Skeletal muscle satellite cell (primary cell): Measurements from ENCODE around the gene CEP41.
"Not testable (repeated sequence)": the region's sequence is repeated elsewhere in the genome, so short reads cannot be mapped to it uniquely, and the experiment has no call there.

Experiments used
- H3K27me3 ChIP-seq: 2 replicates; pipeline ENCODE4 v1.7.0; 2013; ENCODE audit warnings: low read length; ENCODE audit not compliant: control insufficient read depth, insufficient read depth
- H3K36me3 ChIP-seq: 2 replicates; pipeline ENCODE4 v1.7.0; 2013; ENCODE audit warnings: mild to moderate bottlenecking, control low read depth, low read length; ENCODE audit not compliant: insufficient read depth
- H3K4me1 ChIP-seq: 2 replicates; pipeline ENCODE4 v1.7.0; 2013; ENCODE audit warnings: low read length; ENCODE audit not compliant: control insufficient read depth, insufficient read depth
- H3K4me2 ChIP-seq: 2 replicates; pipeline ENCODE4 v1.7.0; 2013; ENCODE audit warnings: mild to moderate bottlenecking, low read length
- H3K4me3 ChIP-seq: 2 replicates; pipeline ENCODE4 v1.7.0; 2013; ENCODE audit warnings: low read length
- H3K9ac ChIP-seq: 2 replicates; pipeline ENCODE4 v1.7.0; 2013; ENCODE audit warnings: mild to moderate bottlenecking, low read depth, low read length, moderate library complexity
- H3K9me3 ChIP-seq: replicated peaks from 2 replicates; pipeline ENCODE4 v1.7.0; 2013; ENCODE audit warnings: mild to moderate bottlenecking, control low read depth, low read length

Gene CEP41

DNA sequence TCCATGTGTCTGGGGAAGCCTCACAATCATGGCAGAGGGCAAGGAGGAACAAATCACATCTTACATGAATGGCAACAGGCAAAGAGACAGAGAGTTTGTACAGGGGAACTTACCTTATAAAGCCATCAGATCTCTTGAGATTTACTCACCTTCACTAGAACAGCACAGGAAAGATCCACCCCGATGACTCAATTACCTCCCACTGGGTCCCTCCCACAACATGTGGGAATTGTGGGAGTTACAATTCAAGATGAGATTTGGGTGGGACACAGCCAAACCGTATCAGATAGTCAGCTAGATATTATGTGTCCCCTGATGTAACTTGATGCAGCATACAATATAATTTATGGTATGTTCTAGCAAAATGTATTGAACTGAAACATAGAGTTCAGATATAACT is 14.1 kb upstream of the CEP41 start:
- H3K36me3 ChIP-seq: no peaks in the 10 kb centered on the region
- no peak overlapping the region for H3K9ac ChIP-seq
- no peaks in the 10 kb centered on the region for H3K4me1 ChIP-seq
- no peaks in the 10 kb centered on the region for H3K9me3 ChIP-seq
- no peak overlapping the region for H3K4me2 ChIP-seq
- H3K27me3 ChIP-seq: peaks cover 14% of the 10 kb centered on the region
- no peak overlapping the region for H3K4me3 ChIP-seq

DNA sequence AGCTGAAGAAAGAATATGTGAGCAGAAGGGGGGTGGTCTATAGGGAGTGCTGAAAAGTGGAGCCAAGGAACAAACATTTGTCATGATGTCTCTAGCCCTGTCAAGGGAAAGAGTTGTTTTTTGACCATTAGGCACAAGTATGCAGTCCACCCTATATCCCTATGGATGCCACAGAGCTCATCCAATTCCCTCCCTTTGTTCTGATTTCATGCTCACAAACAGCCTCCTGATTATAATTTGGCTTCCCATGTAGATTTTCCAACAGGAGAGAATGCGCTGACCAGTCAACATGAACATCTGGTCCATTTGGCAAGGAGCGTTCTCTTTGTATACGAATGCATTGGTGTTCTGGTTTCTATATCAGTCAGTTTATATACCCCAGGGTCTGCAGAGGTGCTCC is 12.1 kb upstream of the CEP41 start:
- Histone ChIP-seq H3K9ac (no peak overlapping the region), H3K36me3 (no peaks in the 10 kb centered on the region), H3K4me3 (no peak overlapping the region), H3K9me3 (no peaks in the 10 kb centered on the region), H3K27me3 (peaks cover 14% of the 10 kb centered on the region), H3K4me1 (no peaks in the 10 kb centered on the region), H3K4me2 (no peak overlapping the region)

DNA sequence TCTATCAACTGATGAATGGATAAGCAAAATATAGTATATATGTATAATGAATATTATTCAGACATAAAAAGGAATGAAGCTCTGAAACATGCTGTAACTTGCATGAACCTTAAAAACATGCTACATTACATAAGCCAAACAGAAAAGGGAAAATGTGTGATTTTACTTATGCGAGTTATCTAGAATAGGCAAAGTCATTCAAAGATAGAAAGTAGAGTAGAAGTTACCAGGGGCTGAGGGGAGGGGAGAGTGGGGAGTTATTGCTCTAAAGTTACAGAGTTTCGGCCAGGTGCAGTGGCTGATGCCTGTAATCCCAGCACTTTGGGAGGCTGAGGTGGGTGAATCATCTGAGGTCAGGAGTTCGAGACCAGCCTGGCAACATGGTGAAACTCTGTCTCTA is 10.5 kb upstream of the CEP41 start:
- H3K9ac ChIP-seq, H3K36me3 ChIP-seq, H3K4me3 ChIP-seq, H3K4me2 ChIP-seq, H3K9me3 ChIP-seq, H3K4me1 ChIP-seq: not testable (repeated sequence)
- peaks cover 14% of the 10 kb centered on the region for H3K27me3 ChIP-seq

DNA sequence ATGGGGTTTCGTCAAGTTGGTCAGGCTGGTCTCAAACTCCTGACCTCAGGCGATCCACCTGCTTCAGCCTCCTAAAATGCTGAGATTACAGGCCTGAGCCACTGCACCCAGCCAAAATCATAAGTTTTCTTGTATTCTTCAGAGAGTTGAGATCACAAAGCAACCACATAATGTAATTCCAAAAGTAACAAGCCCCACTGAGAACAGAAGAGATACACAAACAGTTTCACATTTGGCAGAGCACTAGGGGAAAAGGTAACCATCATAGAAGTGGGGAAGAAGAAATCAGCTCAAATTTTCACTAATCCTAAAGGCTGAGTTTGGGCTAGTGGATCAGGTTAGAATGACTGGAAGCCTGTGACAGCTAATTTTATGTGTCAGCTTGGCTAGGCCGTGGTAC is 5.4 kb upstream of the CEP41 start:
- Histone ChIP-seq H3K9ac (no peak overlapping the region), H3K4me2 (no peak overlapping the region), H3K9me3 (no peaks in the 10 kb centered on the region), H3K4me1 (peaks cover 6% of the 10 kb centered on the region), H3K27me3 (no peaks in the 10 kb centered on the region), H3K36me3 (no peaks in the 10 kb centered on the region), H3K4me3 (no peak overlapping the region)

DNA sequence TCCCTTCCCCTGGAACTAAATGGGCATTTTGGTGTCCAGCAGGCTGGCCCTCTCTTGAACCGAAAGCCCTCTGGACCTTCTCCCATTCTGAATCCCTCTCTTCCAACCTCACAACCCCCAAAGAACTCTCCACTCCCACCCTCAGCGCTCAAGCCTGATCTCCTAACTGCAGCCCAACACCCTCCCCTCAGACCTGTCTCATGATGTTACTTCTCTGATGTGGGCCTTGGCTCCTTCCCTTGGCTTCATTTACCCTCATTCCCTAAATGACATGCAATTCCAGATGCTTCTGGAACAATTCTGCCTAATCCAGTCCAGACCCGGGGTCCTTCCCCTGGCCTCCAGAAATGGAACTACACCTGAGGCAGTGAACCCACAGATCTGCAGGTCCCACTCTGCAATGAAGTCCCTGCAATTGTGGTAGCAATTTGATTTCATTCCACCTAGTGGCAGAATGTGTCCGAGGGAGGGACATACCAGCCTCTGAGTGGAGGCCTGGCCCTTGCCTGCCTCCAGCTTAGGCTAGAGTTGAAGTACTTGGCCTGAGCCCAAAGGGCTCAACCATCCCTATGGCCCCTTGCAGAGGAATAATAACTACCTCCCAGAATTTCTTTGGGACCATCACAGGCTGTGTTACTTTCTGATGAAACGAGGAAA is 4.1 kb upstream of the CEP41 start:
- Histone ChIP-seq H3K4me3 (no peak overlapping the region), H3K4me2 (no peak overlapping the region), H3K9ac (no peak overlapping the region), H3K9me3 (no peaks in the 10 kb centered on the region), H3K27me3 (no peaks in the 10 kb centered on the region), H3K36me3 (no peaks in the 10 kb centered on the region), H3K4me1 (peaks cover 11% of the 10 kb centered on the region)

DNA sequence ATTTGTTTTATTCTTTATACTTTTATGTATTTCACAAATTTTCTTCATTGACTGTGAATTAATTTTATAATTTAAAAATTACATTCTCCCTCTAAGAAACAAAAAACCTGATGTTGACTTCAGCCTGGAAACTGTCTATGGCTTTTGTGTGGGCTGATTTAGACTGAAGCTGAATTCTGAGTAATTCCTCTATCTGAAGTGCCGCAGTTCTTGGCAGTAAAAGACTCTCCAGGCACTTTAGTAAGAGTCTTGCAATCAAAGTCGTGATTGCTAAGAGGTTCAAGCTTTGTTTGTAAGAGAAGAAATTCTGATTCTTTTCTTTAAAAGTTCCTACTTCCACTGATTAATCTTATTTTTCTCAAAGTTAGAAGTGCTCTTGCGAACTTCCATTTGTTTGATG is 3.4 kb upstream of the CEP41 start:
- Histone ChIP-seq H3K27me3 (no peaks in the 10 kb centered on the region), H3K4me1 (peaks cover 11% of the 10 kb centered on the region)

DNA sequence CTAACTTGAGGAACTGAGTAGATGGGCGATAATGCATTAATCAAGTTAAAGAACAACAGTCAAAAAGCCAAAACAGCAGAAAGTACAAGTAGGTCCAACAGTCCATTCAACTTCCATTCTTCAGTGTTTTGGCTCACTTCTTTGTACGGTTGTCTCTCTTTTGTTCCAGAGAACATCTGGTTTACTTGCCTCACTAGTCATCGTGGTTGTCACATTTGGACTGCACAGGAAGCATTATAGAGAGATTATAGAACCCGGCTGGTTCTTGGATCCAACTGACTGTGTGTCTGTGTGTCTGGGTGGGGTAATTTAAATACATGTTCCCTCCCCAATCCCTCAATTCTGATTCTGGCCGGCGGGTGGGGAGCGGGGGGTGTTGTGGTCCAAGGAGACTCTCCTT is 1.8 kb upstream of the CEP41 start:
- Histone ChIP-seq H3K4me2 (no peak overlapping the region), H3K27me3 (no peaks in the 10 kb centered on the region), H3K4me3 (no peak overlapping the region), H3K9ac (no peak overlapping the region), H3K4me1 (peaks cover 11% of the 10 kb centered on the region), H3K36me3 (no peaks in the 10 kb centered on the region), H3K9me3 (no peaks in the 10 kb centered on the region)

More for the DNA sequence above, 3.4 kb upstream of the CEP41 start:
- Histone ChIP-seq H3K9ac (no peak overlapping the region), H3K4me2 (no peak overlapping the region), H3K9me3 (no peaks in the 10 kb centered on the region), H3K4me3 (no peak overlapping the region), H3K36me3 (no peaks in the 10 kb centered on the region)

DNA sequence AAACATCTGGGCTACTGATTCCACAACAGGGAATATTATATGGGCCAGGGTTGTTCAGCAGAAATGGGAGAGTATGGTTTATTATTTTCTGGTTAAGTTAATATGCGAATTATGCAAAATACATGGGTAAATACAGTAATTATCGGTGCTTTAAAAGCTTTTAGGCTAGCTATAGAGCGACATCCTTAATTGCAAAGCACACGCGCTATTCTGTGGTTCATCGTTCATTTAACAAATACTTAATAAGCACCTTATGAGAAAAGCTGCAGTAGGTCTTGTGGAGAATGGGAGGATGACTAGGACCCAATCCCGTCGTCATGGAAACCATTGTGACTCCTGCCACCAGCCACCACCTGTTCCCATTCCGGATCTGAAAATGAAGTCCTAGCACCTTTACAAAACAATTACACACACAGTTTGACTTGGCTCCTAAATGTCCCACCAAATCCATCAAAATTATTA is 623 bp upstream of the CEP41 start:
- no peaks in the 10 kb centered on the region for H3K9me3 ChIP-seq
- no peaks in the 10 kb centered on the region for H3K27me3 ChIP-seq
- peaks cover 11% of the 10 kb centered on the region for H3K4me1 ChIP-seq
- H3K4me2 ChIP-seq: peak overlapping the region; percentile 80
- H3K36me3 ChIP-seq: no peaks in the 10 kb centered on the region
- H3K4me3 ChIP-seq: peak overlapping the region; percentile 99
- H3K9ac ChIP-seq: peak overlapping the region; percentile 95

DNA sequence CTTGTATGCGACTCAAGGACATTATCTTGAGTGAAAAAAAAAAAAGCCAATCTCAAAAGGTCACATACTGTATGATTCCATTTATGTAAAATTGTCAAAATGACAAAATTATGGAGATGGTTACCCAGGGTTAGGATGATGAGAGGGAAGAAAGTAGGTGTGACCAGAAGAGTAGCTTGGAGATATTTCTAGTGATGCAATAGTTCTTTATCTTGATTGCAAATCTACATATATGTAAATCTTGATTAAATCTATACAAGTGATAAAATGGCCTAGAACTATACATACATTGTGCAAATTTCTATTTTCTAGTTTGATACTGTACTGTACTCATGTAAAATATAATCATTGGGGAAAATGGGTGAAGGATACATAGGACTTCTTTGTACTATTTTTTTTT is 4.6 kb downstream of the CEP41 start:
- Histone ChIP-seq H3K36me3 (no peaks in the 10 kb centered on the region), H3K27me3 (no peaks in the 10 kb centered on the region), H3K4me1 (peaks cover 26% of the 10 kb centered on the region), H3K4me2 (no peak overlapping the region), H3K9me3 (no peaks in the 10 kb centered on the region), H3K9ac (no peak overlapping the region), H3K4me3 (no peak overlapping the region)

DNA sequence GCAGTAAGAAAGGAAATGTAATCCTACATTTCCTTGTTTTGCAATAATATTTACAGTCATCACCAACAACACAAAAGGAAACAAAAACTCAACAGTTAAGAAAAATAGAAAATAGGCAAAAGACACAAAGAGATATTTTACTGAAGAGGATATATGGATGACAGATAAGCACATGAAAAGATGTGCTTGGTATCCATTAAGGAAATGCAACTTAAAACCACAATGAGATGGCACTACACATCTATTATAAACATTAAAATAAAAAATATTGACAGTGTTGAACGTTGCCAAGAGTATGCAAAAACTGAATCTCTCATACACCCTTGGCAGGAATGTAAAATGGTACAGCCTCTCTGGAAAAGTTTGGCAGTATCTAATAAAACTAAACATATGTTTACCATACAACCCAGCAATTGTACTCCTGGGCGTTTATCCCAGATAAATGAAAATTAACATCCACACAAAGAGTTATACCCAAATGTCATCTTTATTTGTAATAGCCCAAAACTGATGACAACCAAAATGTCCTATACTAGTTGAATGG is 5.4 kb downstream of the CEP41 start:
- H3K9ac ChIP-seq: no peak overlapping the region
- H3K4me1 ChIP-seq: peaks cover 32% of the 10 kb centered on the region
- no peaks in the 10 kb centered on the region for H3K27me3 ChIP-seq
- H3K4me3 ChIP-seq: no peak overlapping the region
- H3K36me3 ChIP-seq: no peaks in the 10 kb centered on the region
- no peaks in the 10 kb centered on the region for H3K9me3 ChIP-seq
- H3K4me2 ChIP-seq: no peak overlapping the region

DNA sequence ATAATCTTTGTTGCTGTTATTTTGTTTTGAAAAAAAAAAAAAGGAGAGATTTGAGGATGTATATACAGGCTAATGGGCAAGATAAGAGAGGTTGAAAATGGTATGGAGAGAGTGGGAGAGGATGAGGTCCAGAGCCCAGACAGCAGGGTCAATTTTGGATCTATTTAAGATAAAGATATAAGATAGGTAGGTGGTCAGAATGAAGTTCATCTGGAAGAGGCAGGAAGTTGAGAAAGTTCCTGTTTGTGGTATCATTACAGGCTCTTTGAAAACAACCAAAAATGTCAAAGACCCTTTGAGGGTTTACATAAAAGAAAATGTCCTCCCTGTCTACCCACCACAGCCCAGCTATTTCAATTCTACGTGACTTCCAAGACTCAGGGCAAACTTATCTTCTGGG is 7.5 kb downstream of the CEP41 start:
- Histone ChIP-seq H3K4me2 (peak overlapping the region; percentile 14), H3K4me3 (no peak overlapping the region), H3K36me3 (no peaks in the 10 kb centered on the region), H3K9ac (no peak overlapping the region), H3K27me3 (no peaks in the 10 kb centered on the region), H3K4me1 (peaks cover 37% of the 10 kb centered on the region), H3K9me3 (no peaks in the 10 kb centered on the region)

DNA sequence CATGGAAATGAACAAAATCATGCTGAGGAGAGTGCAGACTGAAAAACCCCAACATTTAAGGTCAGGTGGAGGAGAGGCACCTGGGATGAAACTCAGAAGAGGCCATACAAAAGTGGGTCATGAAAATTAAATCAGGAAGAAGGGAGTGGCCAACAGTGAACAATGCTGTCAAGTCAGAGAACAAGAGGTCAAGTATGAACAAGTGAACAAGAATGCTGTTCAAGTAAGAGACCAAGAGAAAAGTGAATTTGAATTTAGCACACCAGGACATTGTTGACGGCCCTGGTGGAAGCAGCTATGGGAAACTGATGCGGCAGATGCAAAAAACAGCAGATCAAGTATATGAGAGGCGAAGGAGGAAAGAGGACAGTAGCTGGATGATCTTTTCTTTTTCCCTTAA is 7.9 kb downstream of the CEP41 start:
- Histone ChIP-seq H3K4me3 (no peak overlapping the region), H3K4me1 (peaks cover 37% of the 10 kb centered on the region), H3K4me2 (peak overlapping the region; percentile 14), H3K27me3 (no peaks in the 10 kb centered on the region), H3K9me3 (no peaks in the 10 kb centered on the region), H3K9ac (no peak overlapping the region), H3K36me3 (no peaks in the 10 kb centered on the region)
